ENCODE data around the gene RGPD8. TPM values are rescaled to one million over a fixed set of nuclear protein-coding genes. Genes with fewer than 3 reads are reported as not detected.

The RGPD8 gene
- total and polyA plus RNA-seq, 2 donors (not counting 1 experiment from before 2014, with no cell fraction given): 1.5 to 28.1 TPM

DNA sequence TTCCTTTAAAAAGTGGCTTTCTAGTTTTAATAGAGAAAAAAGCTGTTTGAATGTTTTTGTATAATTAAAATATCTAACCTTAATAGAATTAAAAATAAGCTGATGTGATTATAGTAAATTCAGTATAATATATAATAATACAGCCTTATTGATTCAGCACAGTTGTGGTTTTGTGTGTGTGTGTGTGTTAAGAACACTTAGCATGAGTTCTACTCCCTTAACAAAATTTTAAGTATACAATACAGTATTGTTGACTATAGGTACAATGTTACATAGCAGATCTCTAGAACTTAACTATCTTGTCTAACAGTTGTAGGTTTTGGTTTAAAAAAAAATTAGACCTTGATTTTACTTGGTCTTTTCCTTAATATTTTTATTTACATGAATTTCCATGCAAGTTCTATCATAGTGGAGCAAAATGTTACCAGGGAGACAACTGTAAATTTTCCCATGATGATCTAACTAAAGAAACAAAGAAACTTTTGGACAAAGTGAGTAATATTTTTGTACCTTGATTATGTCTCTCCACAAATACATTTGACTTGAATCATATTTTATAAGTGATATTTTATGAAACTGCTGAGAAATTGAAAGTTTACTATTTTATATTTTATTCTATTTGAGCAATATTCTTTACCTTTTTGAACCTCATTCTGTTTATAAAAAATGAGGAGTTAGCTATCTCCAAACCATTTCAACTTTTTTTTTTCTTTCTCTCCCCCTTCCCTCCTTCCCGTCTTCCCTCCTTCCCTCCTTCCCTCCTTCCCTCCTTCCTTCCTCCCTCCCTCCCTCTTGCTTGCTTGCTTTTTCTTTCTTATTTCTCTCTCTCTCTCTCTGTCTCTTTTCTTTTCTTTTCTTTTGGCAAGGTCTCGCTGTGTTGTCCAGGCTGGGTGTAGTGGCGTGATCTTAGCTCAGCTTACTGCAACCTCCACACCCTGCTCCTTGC lies 111.8 kb downstream of the RGPD8 start:
- Histone ChIP-seq H3K27me3 (replicated peaks in 1 of 4; ENCODE audit: control extremely low read depth in 1 of 4, control insufficient read depth in 3 of 4, insufficient read depth in 4 of 4, low read length in 3 of 4) (no peaks in the 10 kb centered on the region), H3K79me2 (ENCODE audit: control insufficient read depth, insufficient read depth, low read length) (no peaks in the 10 kb centered on the region), H3K36me3 (replicated peaks in 1 of 2; ENCODE audit: control extremely low read depth in 1 of 2, control insufficient read depth in 1 of 2, extremely low read depth in 1 of 2, insufficient read depth in 2 of 2, low read length in 1 of 2) (peaks cover 9 to 13% of the 10 kb centered on the region in 2 experiments), H3K9ac (ENCODE audit: low read length) (no peak overlapping the region), H3K27ac (ENCODE audit: low read length in 2 of 2) (no peak overlapping the region), H3K4me3 (ENCODE audit: control extremely low read depth in 1 of 5, extremely low read depth in 1 of 5, insufficient read depth in 1 of 5, low read depth in 2 of 5, low read length in 4 of 5) (no peak overlapping the region), H2AFZ (ENCODE audit: insufficient read depth, low read depth, low read length, poor library complexity, severe bottlenecking) (no peak overlapping the region), H3K4me1 (ENCODE audit: control insufficient read depth in 2 of 2, insufficient read depth in 2 of 2, low read length in 2 of 2) (no peaks in the 10 kb centered on the region), H4K20me1 (ENCODE audit: control insufficient read depth, insufficient read depth, low read length, poor library complexity, severe bottlenecking) (no peaks in the 10 kb centered on the region), H3K4me2 (replicated peaks; ENCODE audit: low read depth, low read length, poor library complexity, severe bottlenecking) (no peak overlapping the region), H3K9me3 (ENCODE audit: control extremely low read depth in 1 of 3, control insufficient read depth in 2 of 3, insufficient read depth in 1 of 3, low read length in 2 of 3) (no peaks in the 10 kb centered on the region)
- POLR2A ChIA-PET: no interaction called here
- no peaks in the 10 kb centered on the region for H3K27me3 Mint-ChIP-seq
- no peak for TF ChIP-seq EZH2 (IDR thresholded peaks at IDR 0.05; ENCODE audit: borderline replicate concordance, insufficient read depth, low read depth, low read length, poor library complexity, severe bottlenecking)
- TF ChIP-seq, protein P1, sequence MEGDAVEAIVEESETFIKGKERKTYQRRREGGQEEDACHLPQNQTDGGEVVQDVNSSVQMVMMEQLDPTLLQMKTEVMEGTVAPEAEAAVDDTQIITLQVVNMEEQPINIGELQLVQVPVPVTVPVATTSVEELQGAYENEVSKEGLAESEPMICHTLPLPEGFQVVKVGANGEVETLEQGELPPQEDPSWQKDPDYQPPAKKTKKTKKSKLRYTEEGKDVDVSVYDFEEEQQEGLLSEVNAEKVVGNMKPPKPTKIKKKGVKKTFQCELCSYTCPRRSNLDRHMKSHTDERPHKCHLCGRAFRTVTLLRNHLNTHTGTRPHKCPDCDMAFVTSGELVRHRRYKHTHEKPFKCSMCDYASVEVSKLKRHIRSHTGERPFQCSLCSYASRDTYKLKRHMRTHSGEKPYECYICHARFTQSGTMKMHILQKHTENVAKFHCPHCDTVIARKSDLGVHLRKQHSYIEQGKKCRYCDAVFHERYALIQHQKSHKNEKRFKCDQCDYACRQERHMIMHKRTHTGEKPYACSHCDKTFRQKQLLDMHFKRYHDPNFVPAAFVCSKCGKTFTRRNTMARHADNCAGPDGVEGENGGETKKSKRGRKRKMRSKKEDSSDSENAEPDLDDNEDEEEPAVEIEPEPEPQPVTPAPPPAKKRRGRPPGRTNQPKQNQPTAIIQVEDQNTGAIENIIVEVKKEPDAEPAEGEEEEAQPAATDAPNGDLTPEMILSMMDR (IDR thresholded peaks at IDR 0.05): no peak
- 100% methylated on average over 1 of the region's 3 CpGs for WGBS (ENCODE audit: insufficient coverage)
- ATAC-seq (ENCODE audit: low read depth): no peak
- H3K27ac Mint-ChIP-seq: no peak overlapping the region
- H3K4me3 Mint-ChIP-seq: no peak overlapping the region
- intact Hi-C loops (cut with micrococcal nuclease): no loop called here
- CTCF ChIA-PET: interaction anchor here (1.0 kb wide), 1 partner anchor 200 kb away, joined by 3 read pairs; no protein-coding TSS in a partner anchor
- no peaks in the 10 kb centered on the region for H3K4me1 Mint-ChIP-seq
- H3K9me3 Mint-ChIP-seq (ENCODE audit: insufficient read depth): no peaks in the 10 kb centered on the region
- DNase-seq: no peak

Small RNAs within 50 kb of the gene (small RNA-seq; reads per million reads assigned to genes)
- gene AC115115.1 (ENCODE audit: insufficient read length, low read depth, low replicate concordance): not detected

Other genes with a start within 250 kb of the RGPD8 start
- 26.0 and 27.2 TPM in 2 replicates for gene ZC3H8, start 178.6 kb downstream of the RGPD8 start, total RNA-seq
- gene ZC3H8, start 178.6 kb downstream of the RGPD8 start, polyA plus RNA-seq: 5.5 and 5.8 TPM in 2 replicates
- gene ZC3H6, start 158.0 kb downstream of the RGPD8 start, total RNA-seq: 16.6 and 21.9 TPM in 2 replicates
- 2.8 and 4.4 TPM in 2 replicates for gene ZC3H6, start 158.0 kb downstream of the RGPD8 start, polyA plus RNA-seq
- 31.4 and 32.7 TPM in 2 replicates for gene TTL, start 48.5 kb upstream of the RGPD8 start, total RNA-seq
- gene TTL, start 48.5 kb upstream of the RGPD8 start, polyA plus RNA-seq: 8.5 and 9.5 TPM in 2 replicates
- gene POLR1B, start 108.8 kb upstream of the RGPD8 start, total RNA-seq: 32.5 and 34.2 TPM in 2 replicates
- gene POLR1B, start 108.8 kb upstream of the RGPD8 start, polyA plus RNA-seq: 7.0 and 12.6 TPM in 2 replicates
- gene CHCHD5, start 151.0 kb upstream of the RGPD8 start, total RNA-seq: 19.9 and 22.4 TPM in 2 replicates
- 20.5 and 34.5 TPM in 2 replicates for gene CHCHD5, start 151.0 kb upstream of the RGPD8 start, polyA plus RNA-seq
- 54.9 and 57.1 TPM in 2 replicates for gene SLC20A1, start 212.3 kb upstream of the RGPD8 start, total RNA-seq
- gene SLC20A1, start 212.3 kb upstream of the RGPD8 start, polyA plus RNA-seq: 16.1 and 43.1 TPM in 2 replicates